ENCODE data around the gene CYP2A7. TPM values are rescaled to one million over a fixed set of nuclear protein-coding genes. Genes with fewer than 3 reads are reported as not detected.
"Not testable (repeated sequence)": the region's sequence is repeated elsewhere in the genome, so short reads cannot be mapped to it uniquely, and the experiment has no call there.

The CYP2A7 gene
- total and polyA plus RNA-seq, 2 donors = 0.49 TPM; not detected in 1

GRCh38 chr19:40907968-40908735, 26.1 kb upstream of the CYP2A7 start:
- Histone ChIP-seq H3K4me3 (ENCODE audit: low read depth, low read length) (no peak overlapping the region), H3K4me1 (ENCODE audit: insufficient read depth) (no peaks in the 10 kb centered on the region), H3K27ac (ENCODE audit: low read depth) (no peak overlapping the region), H3K36me3 (ENCODE audit: insufficient read depth) (no peaks in the 10 kb centered on the region)
- 31% methylated on average over 21 of the region's 21 CpGs for WGBS
- DNase-seq (ENCODE audit: extremely low spot score) = no peak

GRCh38 chr19:40906512-40906911, 24.5 kb upstream of the CYP2A7 start:
- Histone ChIP-seq H3K36me3 (ENCODE audit: insufficient read depth) (no peaks in the 10 kb centered on the region), H3K27ac (ENCODE audit: low read depth) (no peak overlapping the region), H3K4me1 (ENCODE audit: insufficient read depth) (no peaks in the 10 kb centered on the region), H3K4me3 (ENCODE audit: low read depth, low read length) (no peak overlapping the region)
- DNase-seq (ENCODE audit: extremely low spot score) = no peak

DNA sequence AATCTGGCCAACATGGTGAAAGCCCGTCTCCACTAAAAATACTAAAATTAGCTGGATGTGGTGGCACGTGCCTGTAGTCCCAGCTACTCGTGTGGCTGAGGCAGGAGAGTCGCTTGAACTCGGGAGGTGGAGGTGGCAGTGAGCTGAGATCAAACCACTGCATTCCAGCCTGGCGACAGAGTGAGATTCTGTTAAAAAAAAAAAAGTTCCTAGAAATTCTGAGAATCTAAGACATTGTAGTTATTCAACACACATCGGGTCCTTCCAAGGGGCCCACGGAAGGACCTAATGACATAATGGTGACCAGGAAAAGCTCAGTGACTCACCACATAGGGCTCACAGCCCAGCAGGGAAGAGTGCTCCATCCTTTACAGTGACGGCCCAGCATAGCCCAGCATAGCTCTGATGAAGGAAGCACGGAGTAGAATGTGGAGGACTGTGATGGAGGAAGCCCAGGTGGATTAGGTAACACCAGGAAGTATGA, 22.7 kb upstream of the CYP2A7 start:
- not testable (repeated sequence) for H3K4me1 ChIP-seq (ENCODE audit: insufficient read depth); H3K27ac ChIP-seq (ENCODE audit: low read depth); H3K4me3 ChIP-seq (ENCODE audit: low read depth, low read length); H3K36me3 ChIP-seq (ENCODE audit: insufficient read depth); DNase-seq (ENCODE audit: extremely low spot score)
- 62% methylated on average over 10 of the region's 10 CpGs for WGBS

DNA sequence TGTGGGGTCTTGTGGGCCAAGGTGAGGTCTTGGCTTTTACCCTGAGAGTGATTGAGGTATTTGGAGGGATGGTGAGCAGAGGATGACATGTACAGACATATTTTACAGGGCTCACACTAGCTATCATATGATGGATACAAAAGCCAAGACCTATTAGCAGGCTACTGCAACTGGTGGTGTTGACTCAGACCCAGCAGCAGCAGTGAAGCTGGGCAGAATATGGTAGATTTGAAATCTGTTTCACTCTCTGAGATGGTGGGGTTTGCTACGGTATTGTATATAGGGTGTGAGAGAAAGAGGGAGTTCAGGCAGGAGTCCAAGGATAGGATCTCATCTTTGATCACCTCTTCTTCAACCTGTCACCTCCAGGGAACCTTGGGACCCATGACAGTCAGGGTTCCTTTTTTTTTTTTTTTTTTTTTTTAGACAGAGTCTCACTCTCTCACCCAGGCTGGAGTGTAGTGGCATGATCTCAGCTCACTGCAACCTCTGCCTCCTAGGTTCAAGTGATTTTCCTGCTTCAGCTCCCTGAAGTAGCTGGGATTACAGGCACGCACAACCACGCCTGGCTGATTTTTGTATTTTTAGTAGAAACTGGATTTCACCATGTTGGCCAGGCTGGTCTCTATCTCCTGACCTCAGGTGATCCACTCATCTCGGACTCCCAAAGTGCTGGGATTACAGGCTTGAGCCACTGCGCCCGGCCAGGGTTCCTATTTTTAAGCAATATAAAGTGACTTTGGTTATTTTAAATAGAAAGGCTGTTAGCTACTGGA, 20.1 kb upstream of the CYP2A7 start:
- WGBS = 77% methylated on average over 6 of the region's 6 CpGs
- DNase-seq (ENCODE audit: extremely low spot score); H3K4me1 ChIP-seq (ENCODE audit: insufficient read depth); H3K27ac ChIP-seq (ENCODE audit: low read depth); H3K4me3 ChIP-seq (ENCODE audit: low read depth, low read length); H3K36me3 ChIP-seq (ENCODE audit: insufficient read depth): not testable (repeated sequence)

DNA sequence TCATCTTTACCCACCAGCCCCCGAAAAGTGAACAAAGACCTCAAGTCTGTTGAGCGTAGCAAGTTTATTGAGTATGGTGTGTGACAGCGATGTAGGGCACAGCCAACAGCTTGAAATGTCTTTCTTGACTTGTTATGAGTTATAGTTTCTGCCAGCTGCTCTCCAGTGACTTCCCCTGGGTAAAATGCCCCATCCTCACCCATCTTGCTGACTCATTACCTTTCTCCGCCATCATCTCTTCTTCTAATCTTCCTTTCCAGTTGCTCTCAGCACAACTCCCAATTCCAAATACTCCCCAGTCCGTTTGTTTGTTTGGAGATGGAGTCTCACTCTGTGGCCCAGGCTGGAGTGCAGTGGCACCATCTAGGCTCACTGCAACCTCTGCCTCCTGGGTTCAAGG, 18.5 kb upstream of the CYP2A7 start:
- H3K36me3 ChIP-seq (ENCODE audit: insufficient read depth); H3K4me1 ChIP-seq (ENCODE audit: insufficient read depth); H3K4me3 ChIP-seq (ENCODE audit: low read depth, low read length); DNase-seq (ENCODE audit: extremely low spot score); H3K27ac ChIP-seq (ENCODE audit: low read depth): not testable (repeated sequence)
- 90% methylated on average over 5 of the region's 5 CpGs for WGBS

DNA sequence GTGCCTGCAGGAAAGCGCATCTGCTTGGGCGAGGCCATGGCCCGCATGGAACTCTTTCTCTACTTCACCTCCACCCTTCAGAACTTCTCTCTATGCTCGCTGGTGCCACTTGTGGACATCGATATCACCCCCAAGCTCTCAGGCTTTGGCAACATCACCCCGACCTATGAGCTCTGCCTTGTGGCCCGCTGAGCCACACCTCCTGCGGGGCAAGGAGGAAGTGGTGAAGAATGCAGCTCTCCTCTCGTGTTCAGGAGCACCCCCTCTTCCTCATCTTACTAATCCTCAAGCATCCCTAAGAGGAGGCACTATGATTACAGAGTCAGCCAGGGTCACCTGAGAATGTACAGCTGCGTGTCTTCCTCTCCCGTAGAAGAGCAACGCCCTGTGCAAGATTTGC, 17.9 kb upstream of the CYP2A7 start:
- DNase-seq (ENCODE audit: extremely low spot score); H3K36me3 ChIP-seq (ENCODE audit: insufficient read depth); H3K4me3 ChIP-seq (ENCODE audit: low read depth, low read length); H3K4me1 ChIP-seq (ENCODE audit: insufficient read depth); H3K27ac ChIP-seq (ENCODE audit: low read depth): not testable (repeated sequence)
- 72% methylated on average over 12 of the region's 12 CpGs for WGBS

GRCh38 chr19:40896843-40897789, 15.1 kb upstream of the CYP2A7 start:
- H3K4me3 ChIP-seq (ENCODE audit: low read depth, low read length); H3K4me1 ChIP-seq (ENCODE audit: insufficient read depth); H3K27ac ChIP-seq (ENCODE audit: low read depth); H3K36me3 ChIP-seq (ENCODE audit: insufficient read depth); DNase-seq (ENCODE audit: extremely low spot score): not testable (repeated sequence)
- 77% methylated on average over 13 of the region's 13 CpGs for WGBS

DNA sequence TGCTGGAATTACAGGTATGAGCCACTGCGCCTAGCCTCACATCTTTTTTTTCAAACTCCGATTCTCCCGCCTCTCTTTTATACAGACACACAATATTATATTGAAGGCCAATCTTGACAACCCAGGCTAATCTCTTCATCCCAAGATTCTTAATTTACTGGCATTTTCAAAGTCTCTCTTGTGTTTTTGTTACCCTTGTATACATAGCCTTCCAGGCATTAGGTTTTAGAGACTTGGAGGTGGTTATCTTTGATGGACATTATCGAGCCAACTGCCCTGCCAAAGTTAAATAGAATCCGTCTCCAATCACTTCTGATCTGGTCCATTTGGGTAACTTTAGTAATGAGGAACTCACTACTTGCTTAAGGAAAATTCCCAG, 14.4 kb upstream of the CYP2A7 start:
- no peaks in the 10 kb centered on the region for H3K4me1 ChIP-seq (ENCODE audit: insufficient read depth)
- no peaks in the 10 kb centered on the region for H3K36me3 ChIP-seq (ENCODE audit: insufficient read depth)
- H3K27ac ChIP-seq (ENCODE audit: low read depth) = no peak overlapping the region
- H3K4me3 ChIP-seq (ENCODE audit: low read depth, low read length) = no peak overlapping the region
- DNase-seq (ENCODE audit: extremely low spot score) = no peak
- WGBS = 92% methylated on average over 5 of the region's 5 CpGs

- Histone ChIP-seq H3K36me3 (ENCODE audit: insufficient read depth) (no peaks in the 10 kb centered on the region), H3K4me3 (ENCODE audit: low read depth, low read length) (no peak overlapping the region), H3K4me1 (ENCODE audit: insufficient read depth) (no peaks in the 10 kb centered on the region), H3K27ac (ENCODE audit: low read depth) (no peak overlapping the region)
- no peak for DNase-seq (ENCODE audit: extremely low spot score)
These were observed 11.1 kb upstream of the CYP2A7 start for GRCh38 chr19:40893112-40893511.

DNA sequence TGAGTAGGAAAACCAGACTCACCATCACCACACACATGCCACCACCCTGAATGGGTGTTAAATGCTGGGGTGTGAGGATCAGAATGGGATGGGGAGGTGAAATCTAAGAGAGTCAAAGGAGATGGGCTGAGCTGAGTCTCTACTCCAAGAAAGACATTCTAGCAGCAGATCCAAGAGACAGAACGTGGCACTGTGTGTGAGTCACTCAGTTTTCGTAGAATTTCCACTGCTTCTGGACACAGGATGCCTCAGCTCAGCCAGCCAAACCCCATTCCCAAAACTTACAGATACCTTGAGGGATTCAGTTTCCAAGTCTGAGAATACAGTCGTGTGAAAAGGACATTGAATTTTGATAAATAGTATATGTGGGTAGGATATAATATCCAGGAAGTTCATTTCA, 7.3 kb upstream of the CYP2A7 start:
- no peak for DNase-seq (ENCODE audit: extremely low spot score)
- WGBS = 51% methylated on average over 3 of the region's 3 CpGs
- Histone ChIP-seq H3K4me1 (ENCODE audit: insufficient read depth) (no peaks in the 10 kb centered on the region), H3K36me3 (ENCODE audit: insufficient read depth) (no peaks in the 10 kb centered on the region), H3K27ac (ENCODE audit: low read depth) (no peak overlapping the region), H3K4me3 (ENCODE audit: low read depth, low read length) (no peak overlapping the region)

- 80% methylated on average over 4 of the region's 4 CpGs for WGBS
- Histone ChIP-seq H3K27ac (ENCODE audit: low read depth) (no peak overlapping the region), H3K4me1 (ENCODE audit: insufficient read depth) (no peaks in the 10 kb centered on the region), H3K36me3 (ENCODE audit: insufficient read depth) (no peaks in the 10 kb centered on the region), H3K4me3 (ENCODE audit: low read depth, low read length) (no peak overlapping the region)
- DNase-seq (ENCODE audit: extremely low spot score) = no peak
These were observed 6.2 kb upstream of the CYP2A7 start for GRCh38 chr19:40888191-40888590.

DNA sequence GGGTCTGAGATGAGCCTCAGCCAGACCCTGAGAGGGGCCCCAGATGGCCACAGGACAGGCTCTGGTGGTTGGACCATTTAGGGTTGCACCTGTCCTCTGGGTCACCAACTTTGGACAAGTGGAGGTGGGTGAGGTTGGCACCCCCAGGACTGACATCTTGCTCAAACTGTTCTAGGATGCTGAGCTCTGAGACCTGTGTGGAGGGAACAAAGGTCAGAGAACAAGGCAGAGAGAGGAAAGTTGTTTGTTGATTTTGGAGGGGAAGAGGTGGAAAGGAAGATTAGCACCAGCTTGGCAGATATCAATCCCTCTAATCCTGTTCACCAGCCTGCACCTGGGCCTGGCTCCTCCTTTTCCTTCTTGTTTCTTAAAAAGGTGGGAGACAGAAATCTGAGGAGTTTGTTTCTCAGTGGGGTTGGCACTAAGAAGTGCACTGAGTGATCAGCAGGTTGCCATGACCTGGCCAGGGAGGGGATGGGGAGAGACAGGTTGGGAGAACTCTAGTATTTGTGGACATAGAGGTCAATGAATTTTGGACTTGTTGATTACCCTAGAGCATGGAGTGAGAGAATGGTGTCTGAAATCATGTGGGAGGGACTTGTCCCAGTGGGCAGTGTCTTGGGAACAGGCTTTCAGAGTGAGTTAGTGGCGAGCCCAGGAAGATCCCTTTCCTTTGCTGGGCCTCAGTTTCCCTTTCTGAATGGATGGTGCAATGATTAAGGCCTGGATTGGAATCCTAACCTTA, 2.3 kb upstream of the CYP2A7 start:
- not testable (repeated sequence) for DNase-seq (ENCODE audit: extremely low spot score); H3K36me3 ChIP-seq (ENCODE audit: insufficient read depth); H3K27ac ChIP-seq (ENCODE audit: low read depth); H3K4me1 ChIP-seq (ENCODE audit: insufficient read depth); H3K4me3 ChIP-seq (ENCODE audit: low read depth, low read length)
- WGBS = no CpG with 5 or more reads among the region's 1 CpG

DNA sequence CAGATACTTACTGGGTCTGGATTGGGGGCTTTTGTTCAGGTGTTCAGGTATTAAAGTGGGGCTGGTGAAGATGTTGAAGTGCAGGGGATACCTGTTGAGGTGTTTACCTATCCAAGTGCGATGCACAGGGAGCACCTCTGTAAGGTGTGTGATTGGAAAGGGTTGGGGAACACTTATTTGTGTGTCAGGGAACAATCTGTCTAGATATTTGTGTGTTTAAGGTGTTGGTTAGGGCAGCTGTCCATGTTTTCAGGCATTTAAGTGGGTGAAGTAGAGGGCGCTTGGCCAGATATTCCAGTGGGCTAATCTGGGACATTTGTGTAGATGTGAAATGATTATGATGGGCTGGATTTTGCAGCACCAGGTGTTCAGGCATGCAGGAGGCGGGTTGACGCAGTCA, 2.7 kb downstream of the CYP2A7 start:
- DNase-seq (ENCODE audit: extremely low spot score); H3K27ac ChIP-seq (ENCODE audit: low read depth): not testable (repeated sequence)
- 86% methylated on average over 4 of the region's 4 CpGs for WGBS

More for the DNA sequence above, 2.7 kb downstream of the CYP2A7 start:
- not testable (repeated sequence) for H3K36me3 ChIP-seq (ENCODE audit: insufficient read depth); H3K4me3 ChIP-seq (ENCODE audit: low read depth, low read length); H3K4me1 ChIP-seq (ENCODE audit: insufficient read depth)
